ENCODE data around the gene PTPRN2.

PTPRN2 gene

DNA sequence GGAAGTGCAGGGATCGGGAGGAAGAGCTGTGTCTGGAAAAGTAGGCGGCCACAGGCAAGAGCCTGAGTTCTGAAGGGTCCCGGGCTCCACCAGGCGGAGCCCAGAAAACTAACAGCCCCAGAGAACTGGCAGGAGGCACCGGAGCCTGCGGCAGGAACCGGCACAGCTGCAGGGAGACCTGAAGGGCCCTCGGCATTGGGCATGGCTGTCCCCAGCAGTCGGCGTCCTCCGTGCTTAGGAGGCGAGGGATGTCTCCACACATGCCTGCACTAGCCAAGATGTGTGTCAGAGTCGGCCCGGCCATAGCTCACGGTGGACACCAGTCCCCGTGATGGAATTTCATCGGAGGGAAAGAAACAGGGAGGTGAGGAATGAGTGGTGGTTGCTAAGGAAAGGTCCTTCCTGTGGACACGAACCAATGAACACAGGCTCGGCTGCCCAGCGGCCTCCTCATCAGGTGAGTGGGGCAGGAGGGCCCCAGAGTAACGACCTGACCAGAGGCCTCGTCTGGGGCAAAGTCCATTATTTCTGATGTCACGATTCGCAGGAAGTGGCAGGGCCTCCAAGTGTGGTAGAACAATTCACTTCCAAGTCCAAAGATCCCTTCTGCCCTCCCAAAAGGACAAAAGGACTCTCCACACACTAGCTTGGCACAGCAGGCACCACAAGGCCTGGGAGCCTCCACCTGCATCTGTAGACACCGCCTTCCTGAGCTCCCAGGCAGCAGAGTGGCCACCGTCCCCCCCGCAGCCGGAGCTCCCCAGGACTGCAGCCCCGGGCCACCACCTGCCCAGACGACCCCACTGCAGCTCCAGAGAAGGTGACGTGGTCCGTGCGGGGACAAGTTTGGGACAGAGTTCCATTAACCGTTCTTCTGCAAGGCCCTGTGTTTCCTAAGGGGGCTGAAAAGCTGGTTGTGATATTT is 444.2 kb downstream of the PTPRN2 start:
- Mint-ChIP-seq H3K4me1 (no peaks in the 10 kb centered on the region), H3K27ac (ENCODE audit: low read depth) (no peak overlapping the region), H3K36me3 (ENCODE audit: insufficient read depth) (no peaks in the 10 kb centered on the region), H3K4me3 (no peak overlapping the region), H3K9me3 (no peaks in the 10 kb centered on the region), H3K27me3 (no peaks in the 10 kb centered on the region)
- no peak for ATAC-seq (replicated peaks; ENCODE audit: extremely low read depth, poor library complexity, severe bottlenecking)
- no peak for DNase-seq (ENCODE audit: low spot score in 2 of 2)

DNA sequence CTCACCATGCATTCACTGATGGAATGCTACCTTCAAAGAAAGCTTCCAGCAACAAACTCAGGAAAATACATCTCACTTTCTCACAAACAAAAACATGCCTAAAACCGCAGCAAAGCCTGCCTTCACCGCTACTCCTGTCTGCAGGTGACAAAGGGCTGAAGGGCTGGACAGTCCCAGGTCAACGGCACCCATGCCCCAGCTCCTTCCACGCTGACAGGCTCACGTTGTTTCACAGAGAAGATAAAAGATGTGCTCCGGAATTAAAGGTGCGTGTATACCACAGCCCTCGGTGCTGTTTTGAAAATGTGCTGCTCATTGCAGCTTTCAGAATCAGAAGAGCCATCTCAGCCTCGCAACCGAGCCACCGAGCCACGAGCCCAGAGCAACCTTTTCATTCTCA is 445.0 kb downstream of the PTPRN2 start:
- ATAC-seq (replicated peaks; ENCODE audit: extremely low read depth, poor library complexity, severe bottlenecking) (no peak), DNase-seq (ENCODE audit: low spot score in 2 of 2) (no peak)
- no peaks in the 10 kb centered on the region for H3K27me3 Mint-ChIP-seq
- no peak overlapping the region for H3K4me3 Mint-ChIP-seq
- no peaks in the 10 kb centered on the region for H3K9me3 Mint-ChIP-seq
- no peaks in the 10 kb centered on the region for H3K36me3 Mint-ChIP-seq (ENCODE audit: insufficient read depth)
- H3K4me1 Mint-ChIP-seq, result no peaks in the 10 kb centered on the region
- H3K27ac Mint-ChIP-seq (ENCODE audit: low read depth), result no peak overlapping the region

DNA sequence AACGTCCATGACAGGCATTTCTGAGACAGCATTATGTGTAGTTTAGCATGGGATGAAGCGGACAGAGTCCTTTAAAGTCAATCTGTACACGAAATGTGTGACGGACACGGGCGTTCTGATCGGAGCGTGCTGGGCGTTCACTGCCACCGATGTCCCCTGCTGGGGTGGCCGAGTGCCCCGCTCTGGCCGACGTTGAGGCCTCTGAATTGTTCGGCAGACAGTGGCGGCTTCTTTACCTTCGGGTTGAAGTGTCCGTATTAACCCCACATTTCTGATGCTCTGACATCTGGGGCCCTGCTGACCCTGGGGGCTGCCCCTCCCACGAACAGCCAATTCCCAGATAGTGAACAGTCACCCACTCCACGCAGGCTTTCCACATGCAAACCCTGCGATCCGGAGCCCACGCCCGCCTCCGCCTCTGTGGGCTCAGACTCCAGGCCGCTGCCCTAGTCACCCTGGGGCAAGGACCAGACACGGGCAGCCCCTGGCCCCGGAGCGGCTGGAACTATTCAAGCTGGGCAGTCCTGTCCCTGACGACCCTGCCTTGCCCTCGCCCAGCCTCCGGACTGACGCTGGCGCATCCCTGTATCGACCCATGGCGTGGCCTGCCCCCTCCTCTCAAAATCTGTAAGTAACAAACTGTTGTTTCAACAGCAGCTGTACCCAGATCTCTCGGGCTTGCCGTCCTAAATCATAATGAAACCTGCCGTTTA is 445.7 kb downstream of the PTPRN2 start:
- ATAC-seq (replicated peaks; ENCODE audit: extremely low read depth, poor library complexity, severe bottlenecking) (no peak), DNase-seq (ENCODE audit: low spot score in 2 of 2) (no peak)
- H3K4me1 Mint-ChIP-seq, result no peaks in the 10 kb centered on the region
- no peak overlapping the region for H3K4me3 Mint-ChIP-seq
- no peak overlapping the region for H3K27ac Mint-ChIP-seq (ENCODE audit: low read depth)
- no peaks in the 10 kb centered on the region for H3K9me3 Mint-ChIP-seq
- H3K27me3 Mint-ChIP-seq, result no peaks in the 10 kb centered on the region
- no peaks in the 10 kb centered on the region for H3K36me3 Mint-ChIP-seq (ENCODE audit: insufficient read depth)

DNA sequence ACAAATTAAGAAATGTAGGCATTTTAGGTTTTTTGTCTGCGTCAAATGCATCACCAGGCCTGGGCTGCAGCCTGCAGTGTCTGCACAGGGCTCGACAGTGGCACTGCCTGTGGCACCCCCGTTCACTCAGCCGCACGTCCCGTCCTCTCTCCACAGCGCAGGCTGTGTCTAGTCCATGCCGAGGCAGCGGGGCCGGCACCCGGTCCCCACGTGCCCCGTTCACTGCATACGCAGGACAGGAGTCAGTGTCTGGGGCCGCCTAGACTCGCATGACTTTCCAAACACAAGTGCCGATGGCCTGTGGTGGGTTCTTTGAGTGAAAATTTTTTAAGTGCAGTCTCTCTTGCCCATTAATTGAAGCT is 446.4 kb downstream of the PTPRN2 start:
- H3K27me3 Mint-ChIP-seq, result no peaks in the 10 kb centered on the region
- ATAC-seq (replicated peaks; ENCODE audit: extremely low read depth, poor library complexity, severe bottlenecking) (no peak), DNase-seq (ENCODE audit: low spot score in 2 of 2) (no peak)
- no peaks in the 10 kb centered on the region for H3K36me3 Mint-ChIP-seq (ENCODE audit: insufficient read depth)
- H3K27ac Mint-ChIP-seq (ENCODE audit: low read depth), result no peak overlapping the region
- H3K4me3 Mint-ChIP-seq, result no peak overlapping the region
- no peaks in the 10 kb centered on the region for H3K9me3 Mint-ChIP-seq
- H3K4me1 Mint-ChIP-seq, result no peaks in the 10 kb centered on the region

DNA sequence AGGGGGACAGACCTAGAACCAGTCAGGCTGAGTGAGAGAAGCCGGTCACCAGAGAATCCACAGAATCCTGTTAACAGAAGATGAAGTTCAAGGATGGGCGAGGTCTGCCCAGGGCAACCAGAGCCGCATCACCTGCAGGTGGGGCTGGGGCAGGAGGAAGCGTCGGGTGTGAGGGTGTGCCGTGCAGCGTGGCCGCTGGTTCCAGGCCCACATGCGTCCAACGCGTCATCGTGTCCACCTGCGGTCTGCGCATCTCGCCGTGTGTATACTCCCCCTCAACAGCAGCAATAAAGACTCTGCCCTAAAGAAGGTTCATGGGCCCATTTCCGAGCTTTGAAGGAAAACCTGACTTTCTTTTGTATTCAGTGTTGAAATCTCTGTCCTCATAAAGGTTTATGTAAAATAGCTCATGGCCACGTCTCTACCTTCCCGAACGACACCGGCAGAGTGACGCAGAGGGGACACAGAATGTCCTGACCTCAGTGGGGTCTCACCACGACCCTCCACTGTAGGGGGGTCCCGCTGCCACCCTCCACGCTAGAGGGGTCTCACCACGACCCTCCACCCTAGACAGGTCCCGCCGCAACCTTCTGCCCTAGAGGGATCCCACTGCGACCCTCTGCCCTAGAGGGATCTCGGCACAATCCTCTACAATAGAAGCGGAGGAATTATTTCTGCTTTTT is 446.9 kb downstream of the PTPRN2 start:
- H3K4me3 Mint-ChIP-seq, result no peak overlapping the region
- no peak overlapping the region for H3K27ac Mint-ChIP-seq (ENCODE audit: low read depth)
- ATAC-seq (replicated peaks; ENCODE audit: extremely low read depth, poor library complexity, severe bottlenecking), result no peak
- H3K9me3 Mint-ChIP-seq, result no peaks in the 10 kb centered on the region
- no peaks in the 10 kb centered on the region for H3K36me3 Mint-ChIP-seq (ENCODE audit: insufficient read depth)
- H3K27me3 Mint-ChIP-seq, result no peaks in the 10 kb centered on the region
- DNase-seq (ENCODE audit: low spot score in 2 of 2), result no peak
- H3K4me1 Mint-ChIP-seq, result no peaks in the 10 kb centered on the region

DNA sequence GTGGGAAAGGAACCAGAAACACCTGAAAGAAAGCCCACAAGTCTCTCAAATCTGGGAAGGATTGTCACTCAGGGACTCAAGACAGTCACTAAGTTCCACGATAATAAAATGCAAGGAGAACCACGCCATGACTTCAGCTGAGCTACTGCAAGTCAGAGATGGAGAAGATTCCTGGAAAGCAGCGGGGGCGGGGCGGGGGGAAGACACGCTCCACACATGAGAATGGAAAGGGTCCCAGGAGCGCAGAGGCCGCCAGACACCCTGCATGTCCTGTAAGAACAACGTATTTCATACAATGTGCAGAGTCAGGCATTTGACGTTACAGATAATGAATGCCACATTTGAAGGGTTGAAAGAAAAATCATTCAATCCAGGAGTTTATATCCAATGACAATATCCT is 448.1 kb downstream of the PTPRN2 start:
- DNase-seq (ENCODE audit: low spot score in 2 of 2) (no peak), ATAC-seq (replicated peaks; ENCODE audit: extremely low read depth, poor library complexity, severe bottlenecking) (no peak)
- Mint-ChIP-seq H3K4me1 (no peaks in the 10 kb centered on the region), H3K36me3 (ENCODE audit: insufficient read depth) (no peaks in the 10 kb centered on the region), H3K9me3 (no peaks in the 10 kb centered on the region), H3K27me3 (no peaks in the 10 kb centered on the region), H3K4me3 (no peak overlapping the region), H3K27ac (ENCODE audit: low read depth) (no peak overlapping the region)

DNA sequence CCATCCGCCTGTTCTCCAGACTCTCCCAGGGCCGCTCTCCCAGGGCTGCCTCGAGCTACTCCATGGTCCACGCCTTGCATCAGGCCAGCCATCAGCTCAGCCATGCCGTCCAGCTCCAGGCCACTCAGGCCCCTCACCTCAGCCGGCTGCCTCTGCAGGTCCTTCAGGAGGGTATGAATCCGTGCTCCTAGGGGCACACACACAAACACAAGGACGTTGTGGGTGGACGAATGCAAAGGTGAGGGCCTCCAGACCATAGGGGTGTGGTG is 449.4 kb downstream of the PTPRN2 start:
- H3K27me3 Mint-ChIP-seq, result no peaks in the 10 kb centered on the region
- no peak for DNase-seq (ENCODE audit: low spot score in 2 of 2)
- H3K4me3 Mint-ChIP-seq, result no peak overlapping the region
- H3K27ac Mint-ChIP-seq (ENCODE audit: low read depth), result no peak overlapping the region
- no peaks in the 10 kb centered on the region for H3K4me1 Mint-ChIP-seq
- ATAC-seq (replicated peaks; ENCODE audit: extremely low read depth, poor library complexity, severe bottlenecking), result no peak
- no peaks in the 10 kb centered on the region for H3K36me3 Mint-ChIP-seq (ENCODE audit: insufficient read depth)
- H3K9me3 Mint-ChIP-seq, result no peaks in the 10 kb centered on the region

DNA sequence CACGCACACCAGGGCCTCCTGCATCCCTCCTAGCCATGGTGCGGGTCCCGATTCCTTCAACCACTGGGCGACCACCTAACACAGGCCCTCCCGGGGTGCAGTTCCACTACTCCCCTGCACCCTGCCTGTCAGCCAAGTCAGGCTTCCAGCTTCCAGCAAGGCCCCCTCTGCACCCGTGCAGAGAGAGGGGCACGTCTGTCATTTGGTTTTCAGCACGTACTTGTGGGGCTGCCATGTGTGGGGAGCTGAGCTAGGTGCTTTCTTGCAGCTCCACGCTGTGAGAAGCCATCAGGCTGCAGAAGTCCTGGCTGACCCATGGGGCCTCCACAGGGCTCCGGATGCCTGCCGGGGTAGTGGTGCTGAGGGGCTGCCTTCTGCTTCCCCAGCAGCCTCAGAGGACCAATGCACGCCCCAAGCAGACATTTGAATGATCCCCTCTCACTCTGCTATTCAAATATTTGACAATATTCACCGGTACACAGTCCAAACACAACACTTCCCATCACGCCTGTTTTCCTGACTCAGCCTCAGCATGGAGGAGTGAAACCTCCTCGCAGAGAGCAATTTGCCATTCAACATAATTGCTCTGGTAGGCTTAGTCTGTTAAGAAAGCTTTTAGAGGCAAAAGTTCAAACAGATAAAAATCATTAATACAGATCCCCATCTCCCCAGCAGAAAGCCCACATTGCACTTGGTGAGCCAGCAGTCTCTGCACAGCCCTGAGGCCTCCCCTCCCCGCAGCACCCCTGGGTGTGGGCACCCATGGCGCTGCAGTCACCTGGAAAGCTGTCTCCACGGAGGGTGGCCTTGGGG is 449.9 kb downstream of the PTPRN2 start:
- Mint-ChIP-seq H3K36me3 (ENCODE audit: insufficient read depth) (no peaks in the 10 kb centered on the region), H3K4me3 (no peak overlapping the region), H3K9me3 (no peaks in the 10 kb centered on the region), H3K27me3 (no peaks in the 10 kb centered on the region), H3K4me1 (no peaks in the 10 kb centered on the region), H3K27ac (ENCODE audit: low read depth) (no peak overlapping the region)
- ATAC-seq (replicated peaks; ENCODE audit: extremely low read depth, poor library complexity, severe bottlenecking) (no peak), DNase-seq (ENCODE audit: low spot score in 2 of 2) (no peak)

DNA sequence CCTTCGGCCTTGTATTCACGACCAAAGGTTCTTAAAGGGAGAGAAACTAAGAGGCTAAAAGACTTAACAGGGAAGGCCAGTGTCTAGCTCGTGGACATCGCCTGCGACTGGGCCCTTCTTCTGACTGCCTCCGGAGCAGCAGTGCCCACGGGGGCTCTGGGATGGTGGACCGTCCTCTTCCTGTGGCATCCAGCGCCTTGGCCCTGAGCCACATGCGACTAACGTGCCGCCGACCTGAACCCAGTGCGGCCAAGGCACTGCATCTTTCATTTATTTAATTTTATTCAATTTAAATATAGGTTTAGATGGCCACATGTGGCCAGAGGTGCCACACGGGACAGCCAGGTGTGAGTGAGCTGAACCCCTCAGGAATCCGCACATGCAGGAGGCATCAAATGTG is 451.7 kb downstream of the PTPRN2 start:
- H3K27me3 Mint-ChIP-seq, result no peaks in the 10 kb centered on the region
- ATAC-seq (replicated peaks; ENCODE audit: extremely low read depth, poor library complexity, severe bottlenecking), result no peak
- H3K27ac Mint-ChIP-seq (ENCODE audit: low read depth), result no peak overlapping the region
- no peak for DNase-seq (ENCODE audit: low spot score in 2 of 2)
- H3K9me3 Mint-ChIP-seq, result no peaks in the 10 kb centered on the region
- no peaks in the 10 kb centered on the region for H3K36me3 Mint-ChIP-seq (ENCODE audit: insufficient read depth)
- no peaks in the 10 kb centered on the region for H3K4me1 Mint-ChIP-seq
- no peak overlapping the region for H3K4me3 Mint-ChIP-seq

DNA sequence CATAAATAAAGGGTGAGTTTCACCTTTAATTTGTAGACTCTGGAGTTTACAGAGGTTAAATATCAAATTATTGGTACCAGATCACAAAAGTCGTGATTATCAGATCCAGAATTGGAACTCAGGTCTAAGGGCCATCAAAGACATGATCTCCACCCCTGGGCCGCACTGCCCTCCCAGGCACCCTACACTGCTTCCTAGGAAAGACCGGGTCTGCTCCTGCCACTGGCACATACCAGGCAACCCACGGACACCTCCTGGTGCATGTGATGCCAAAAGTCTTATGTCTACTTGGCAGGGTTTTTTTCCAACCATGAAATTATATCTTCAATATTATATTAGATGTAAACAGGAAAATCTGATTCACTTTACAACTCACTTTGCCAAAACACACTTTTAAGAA is 452.8 kb downstream of the PTPRN2 start:
- H3K4me1 Mint-ChIP-seq, result no peaks in the 10 kb centered on the region
- no peak overlapping the region for H3K27ac Mint-ChIP-seq (ENCODE audit: low read depth)
- H3K9me3 Mint-ChIP-seq, result no peaks in the 10 kb centered on the region
- H3K36me3 Mint-ChIP-seq (ENCODE audit: insufficient read depth), result no peaks in the 10 kb centered on the region
- H3K27me3 Mint-ChIP-seq, result no peaks in the 10 kb centered on the region
- ATAC-seq (replicated peaks; ENCODE audit: extremely low read depth, poor library complexity, severe bottlenecking), result no peak
- DNase-seq (ENCODE audit: low spot score in 2 of 2), result no peak
- H3K4me3 Mint-ChIP-seq, result no peak overlapping the region

DNA sequence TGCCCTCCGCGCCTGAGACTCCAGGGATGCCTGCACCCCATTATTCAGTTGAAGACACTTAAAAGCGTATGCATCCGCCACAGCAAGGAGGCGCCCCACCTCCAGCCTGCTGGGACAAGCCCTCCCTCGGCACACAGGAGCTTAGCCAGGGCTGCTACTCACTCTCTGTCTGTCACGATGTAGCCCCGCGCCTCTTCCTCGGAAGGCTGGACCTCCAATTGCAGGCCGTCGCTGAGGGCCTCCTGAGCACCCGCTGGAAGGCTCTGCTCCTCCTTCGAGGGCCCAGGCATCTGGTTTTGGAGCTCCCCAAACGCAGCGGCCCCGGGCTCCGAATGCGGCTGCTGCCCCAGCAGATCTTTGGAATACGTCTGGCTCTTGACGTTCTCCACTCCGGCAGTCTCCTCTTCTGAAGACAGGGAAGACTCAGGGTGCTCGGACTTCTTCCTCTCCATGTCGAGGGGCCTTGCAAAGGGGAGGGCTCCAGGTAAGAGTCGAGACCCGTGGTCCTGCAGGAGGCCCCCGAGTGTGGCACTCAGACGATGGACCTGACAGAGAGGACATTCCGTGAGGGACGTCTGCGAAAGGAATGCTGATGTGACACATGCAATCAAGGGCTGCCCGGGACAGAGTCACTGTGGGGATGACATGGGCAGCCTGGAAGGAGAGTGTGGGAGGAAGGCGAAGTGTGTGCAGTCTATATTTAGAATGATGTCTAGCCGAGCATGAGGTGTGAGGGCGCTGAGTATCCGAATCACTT is 453.9 kb downstream of the PTPRN2 start:
- DNase-seq (ENCODE audit: low spot score in 2 of 2) (no peak), ATAC-seq (replicated peaks; ENCODE audit: extremely low read depth, poor library complexity, severe bottlenecking) (no peak)
- no peaks in the 10 kb centered on the region for H3K27me3 Mint-ChIP-seq
- H3K36me3 Mint-ChIP-seq (ENCODE audit: insufficient read depth), result no peaks in the 10 kb centered on the region
- H3K4me3 Mint-ChIP-seq, result no peak overlapping the region
- no peak overlapping the region for H3K27ac Mint-ChIP-seq (ENCODE audit: low read depth)
- H3K9me3 Mint-ChIP-seq, result no peaks in the 10 kb centered on the region
- H3K4me1 Mint-ChIP-seq, result no peaks in the 10 kb centered on the region

DNA sequence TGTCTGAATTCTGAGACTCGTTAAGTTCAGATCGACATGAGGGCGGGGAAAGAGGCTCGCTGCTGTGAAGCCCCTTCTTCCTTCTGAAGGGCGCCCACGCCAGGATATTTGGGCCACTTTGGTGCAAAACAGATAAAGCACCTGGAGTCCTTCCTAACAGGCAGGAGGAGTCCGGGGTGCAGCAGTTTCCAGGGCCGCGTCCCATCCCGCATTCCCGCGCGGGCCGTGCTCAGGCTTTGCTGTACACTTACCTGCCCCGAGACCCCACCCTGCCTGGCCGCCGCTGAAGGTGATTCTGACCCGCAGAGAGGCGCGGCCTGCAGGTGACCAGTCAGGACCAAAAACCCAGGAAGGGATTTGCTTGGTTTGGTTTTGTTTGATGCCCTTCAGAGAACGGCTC is 454.6 kb downstream of the PTPRN2 start:
- Mint-ChIP-seq H3K36me3 (ENCODE audit: insufficient read depth) (no peaks in the 10 kb centered on the region), H3K27ac (ENCODE audit: low read depth) (no peak overlapping the region), H3K9me3 (no peaks in the 10 kb centered on the region), H3K27me3 (no peaks in the 10 kb centered on the region), H3K4me1 (no peaks in the 10 kb centered on the region), H3K4me3 (no peak overlapping the region)
- DNase-seq (ENCODE audit: low spot score in 2 of 2) (no peak), ATAC-seq (replicated peaks; ENCODE audit: extremely low read depth, poor library complexity, severe bottlenecking) (no peak)

Measured in central memory CD8-positive, alpha-beta T cell (primary cell).